WTC11 (cell line): Measurements from ENCODE around the gene MRAS. TPM values are rescaled to one million over a fixed set of nuclear protein-coding genes. Genes with fewer than 3 reads are reported as not detected.

ENCODE experiments used
- ATAC-seq: fragments of 200-7000 bp; cut with Tn5 transposase; 2 replicates; pipeline ENCODE4 v1.10.0; 2021; ENCODE audit warnings: mild to moderate bottlenecking, moderate library complexity
- CTCF ChIA-PET: fragments of 300-600 bp; sonication (Branson Sonifier 250); formaldehyde crosslinking; loops from one replicate; lab custom pipeline; 2021; ENCODE audit warnings: antibody characterized with exemption; lab: Charles Lee
- POLR2A ChIA-PET: fragments of 350-600 bp; sonication (Branson Sonifier 250); formaldehyde crosslinking; loops from one replicate; lab custom pipeline; 2021; ENCODE audit warnings: antibody characterized with exemption; lab: Charles Lee
- DNase-seq: peaks from one replicate; pipeline ENCODE4 v3.0.0; 2021; ENCODE audit warnings: low spot score
- H3K27ac Mint-ChIP-seq: 2 replicates; pipeline ENCODE4 v1.8.0; 2021; ENCODE audit warnings: mixed read lengths
- H3K27me3 Mint-ChIP-seq: 2 replicates; pipeline ENCODE4 v1.8.0; 2021; ENCODE audit warnings: low read depth, mild to moderate bottlenecking, moderate library complexity, mixed read lengths
- H3K36me3 Mint-ChIP-seq: 2 replicates; pipeline ENCODE4 v1.8.0; 2021; ENCODE audit warnings: mixed read lengths
- H3K4me1 Mint-ChIP-seq: 2 replicates; pipeline ENCODE4 v1.8.0; 2022; ENCODE audit warnings: mixed read lengths
- H3K4me3 Mint-ChIP-seq: 2 replicates; pipeline ENCODE4 v1.8.0; 2021; ENCODE audit warnings: mild to moderate bottlenecking, moderate library complexity, mixed read lengths
- H3K9me3 Mint-ChIP-seq: 2 replicates; pipeline ENCODE4 v1.8.0; 2021; ENCODE audit warnings: mixed read lengths
- CREM ChIP-seq: sonication (generic); formaldehyde crosslinking; IDR thresholded peaks from 2 replicates; pipeline ENCODE4 v1.8.1; 2022; ENCODE audit warnings: mild to moderate bottlenecking, missing genetic modification reagents, moderate library complexity
- ESRRA ChIP-seq: sonication (generic); formaldehyde crosslinking; IDR thresholded peaks from 2 replicates; pipeline ENCODE4 v1.8.1; 2022; ENCODE audit warnings: mild to moderate bottlenecking, missing genetic modification reagents, borderline replicate concordance
- FOXJ3 ChIP-seq: sonication (generic); formaldehyde crosslinking; IDR thresholded peaks from 2 replicates; pipeline ENCODE4 v1.9.0; 2021; ENCODE audit warnings: missing genetic modification reagents, mild to moderate bottlenecking, borderline replicate concordance
- GABPB1 ChIP-seq: sonication (generic); formaldehyde crosslinking; IDR thresholded peaks from 2 replicates; pipeline ENCODE4 v1.8.1; 2023; ENCODE audit warnings: mild to moderate bottlenecking, missing genetic modification reagents
- JUN ChIP-seq: sonication (generic); formaldehyde crosslinking; IDR thresholded peaks from 2 replicates; pipeline ENCODE4 v1.8.0; 2023; ENCODE audit warnings: mild to moderate bottlenecking, missing genetic modification reagents
- MXD4 ChIP-seq: fragments of 250-450 bp; sonication (Bioruptor Pico); IDR thresholded peaks from 2 replicates; pipeline ENCODE4 v1.8.0; 2021; ENCODE audit warnings: mild to moderate bottlenecking, moderate library complexity, borderline replicate concordance
- NFE2L1 ChIP-seq: sonication (generic); formaldehyde crosslinking; IDR thresholded peaks from 2 replicates; pipeline ENCODE4 v1.8.1; 2023; ENCODE audit warnings: missing genetic modification reagents
- NFYB ChIP-seq: sonication (generic); formaldehyde crosslinking; conservative IDR thresholded peaks from 2 replicates; pipeline ENCODE4 v1.8.0; 2022; ENCODE audit warnings: low read depth, missing genetic modification reagents
- NR3C1 ChIP-seq: sonication (generic); formaldehyde crosslinking; conservative IDR thresholded peaks from 2 replicates; pipeline ENCODE4 v1.8.1; 2023; ENCODE audit warnings: low read depth, mild to moderate bottlenecking, missing genetic modification reagents
- PRRX2 ChIP-seq: fragments of 250-450 bp; sonication (Bioruptor Pico); IDR thresholded peaks from 2 replicates; pipeline ENCODE4 v1.8.0; 2021; ENCODE audit warnings: mild to moderate bottlenecking
- RELA ChIP-seq: sonication (generic); formaldehyde crosslinking; IDR thresholded peaks from 2 replicates; pipeline ENCODE4 v1.8.1; 2022; ENCODE audit warnings: missing genetic modification reagents, mild to moderate bottlenecking, borderline replicate concordance
- SMAD3 ChIP-seq: sonication (generic); formaldehyde crosslinking; IDR thresholded peaks from 2 replicates; pipeline ENCODE4 v1.8.0; 2022; ENCODE audit warnings: missing genetic modification reagents, mild to moderate bottlenecking, borderline replicate concordance
- TP53 ChIP-seq: sonication (generic); formaldehyde crosslinking; IDR thresholded peaks from 2 replicates; pipeline ENCODE4 v1.8.1; 2023; ENCODE audit warnings: mild to moderate bottlenecking, missing genetic modification reagents
- ZBTB21 ChIP-seq: sonication (generic); formaldehyde crosslinking; IDR thresholded peaks from 2 replicates; pipeline ENCODE4 v1.8.1; 2023; ENCODE audit warnings: mild to moderate bottlenecking, missing genetic modification reagents, borderline replicate concordance
- ZNF138 ChIP-seq: sonication (generic); formaldehyde crosslinking; conservative IDR thresholded peaks from 2 replicates; pipeline ENCODE4 v1.8.1; 2022; ENCODE audit warnings: mild to moderate bottlenecking, moderate library complexity, missing genetic modification reagents
- ZNF232 ChIP-seq: sonication (generic); formaldehyde crosslinking; IDR thresholded peaks from 2 replicates; pipeline ENCODE4 v1.8.0; 2022; ENCODE audit warnings: mild to moderate bottlenecking, missing genetic modification reagents
- ZNF317 ChIP-seq: sonication (generic); formaldehyde crosslinking; IDR thresholded peaks from 2 replicates; pipeline ENCODE4 v1.8.1; 2023; ENCODE audit warnings: low read depth, mild to moderate bottlenecking, moderate library complexity, missing genetic modification reagents, borderline replicate concordance
- ZSCAN18 ChIP-seq: fragments of 250-450 bp; sonication (Bioruptor Pico); IDR thresholded peaks from 2 replicates; pipeline ENCODE4 v2.1.2; 2022; ENCODE audit warnings: mild to moderate bottlenecking, moderate library complexity
- total RNA-seq: library from RNA; stranded (reverse); gene quantifications from 3 replicates; pipeline ENCODE4 v1.2.3, GENCODE V29; 2021
- TF ChIP-seq, protein P1 (sequence below): sonication (generic); formaldehyde crosslinking; IDR thresholded peaks from 2 replicates; pipeline ENCODE4 v1.8.1; 2023; ENCODE audit warnings: mild to moderate bottlenecking, missing genetic modification reagents, moderate library complexity
- TF ChIP-seq, protein P2 (sequence below): fragments of 250-450 bp; sonication (Bioruptor Pico); conservative IDR thresholded peaks from 2 replicates; pipeline ENCODE4 v1.9.0; 2021; ENCODE audit warnings: mild to moderate bottlenecking
- TF ChIP-seq, protein P3 (sequence below): sonication (generic); formaldehyde crosslinking; IDR thresholded peaks from 2 replicates; pipeline ENCODE4 v1.8.1; 2023; ENCODE audit warnings: mild to moderate bottlenecking, missing genetic modification reagents
- TF ChIP-seq, protein P4 (sequence below): sonication (generic); formaldehyde crosslinking; IDR thresholded peaks from 2 replicates; pipeline ENCODE4 v1.8.1; 2022; ENCODE audit warnings: low read depth, mild to moderate bottlenecking, moderate library complexity, missing genetic modification reagents, borderline replicate concordance
- TF ChIP-seq, protein P5 (sequence below): sonication (generic); formaldehyde crosslinking; IDR thresholded peaks from 2 replicates; pipeline ENCODE4 v1.8.0; 2023; ENCODE audit warnings: missing genetic modification reagents

MRAS gene
- total RNA-seq, 1 experiment from 2014 or later = 14.8 TPM

DNA sequence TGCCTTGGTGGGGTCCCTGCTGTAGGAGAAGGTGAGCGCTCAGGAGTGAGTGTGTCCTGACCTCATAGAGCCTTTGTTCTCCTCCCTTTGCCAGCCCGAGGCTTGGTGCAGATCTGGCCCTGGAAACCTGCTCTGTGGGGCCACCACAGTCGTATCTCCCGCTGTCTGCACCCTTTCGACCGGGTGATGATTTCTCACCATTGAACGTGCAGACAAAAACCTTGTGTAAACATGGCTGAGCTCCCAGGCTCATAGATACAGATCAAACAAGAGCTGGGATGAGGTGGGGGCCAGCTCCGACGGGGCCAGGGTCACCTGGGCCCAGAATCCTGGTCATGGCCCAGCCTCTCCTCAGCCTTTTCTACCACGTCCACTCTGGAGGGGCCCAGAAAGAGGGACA is 51.4 kb downstream of the MRAS start:
- POLR2A ChIA-PET = no interaction called here
- CTCF ChIA-PET = interaction anchor here (4.6 kb wide), 1 partner anchor 18 kb away, joined by 33 read pairs; no protein-coding TSS in a partner anchor

DNA sequence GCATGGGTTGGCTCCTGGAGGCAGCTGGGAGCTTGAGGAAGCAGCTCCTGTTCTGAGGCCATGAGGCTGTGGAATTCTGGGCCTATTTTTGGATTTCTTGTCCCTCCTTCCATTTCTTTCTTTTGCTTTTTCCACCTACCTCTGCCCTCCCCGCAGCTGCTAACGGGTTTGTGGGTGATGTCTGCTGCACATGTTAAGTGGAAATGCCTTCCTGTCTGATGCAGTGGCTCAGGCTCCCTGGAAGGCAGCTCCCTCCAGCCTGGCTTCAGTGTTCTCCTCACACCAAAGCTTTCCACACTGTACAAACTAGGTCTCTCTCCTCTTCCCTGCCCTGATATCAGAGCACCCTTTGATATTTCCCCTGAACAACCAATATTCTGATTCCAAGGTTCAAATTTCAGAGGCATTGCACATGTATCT is 52.3 kb downstream of the MRAS start:
- Mint-ChIP-seq H3K36me3 (peaks cover 12% of the 10 kb centered on the region), H3K4me1 (peaks cover 38% of the 10 kb centered on the region), H3K4me3 (no peak overlapping the region), H3K9me3 (peaks cover 4% of the 10 kb centered on the region; the same call in 1 of the 2 replicates), H3K27ac (0 out of 2 replicates have a peak overlapping the region, but pooled peaks have one; percentile 3)
- CTCF ChIA-PET = interaction anchor here (1.6 kb wide), 1 partner anchor 17 kb away, joined by 7 read pairs; no protein-coding TSS in a partner anchor
- no peak for ATAC-seq
- POLR2A ChIA-PET = no interaction called here
- no peak for TF ChIP-seq JUN (CRISPR knock-in tag)
- no peak for TF ChIP-seq ZNF317
- TF ChIP-seq PRRX2 (CRISPR knock-in tag) = no peak
- TF ChIP-seq, protein P1, sequence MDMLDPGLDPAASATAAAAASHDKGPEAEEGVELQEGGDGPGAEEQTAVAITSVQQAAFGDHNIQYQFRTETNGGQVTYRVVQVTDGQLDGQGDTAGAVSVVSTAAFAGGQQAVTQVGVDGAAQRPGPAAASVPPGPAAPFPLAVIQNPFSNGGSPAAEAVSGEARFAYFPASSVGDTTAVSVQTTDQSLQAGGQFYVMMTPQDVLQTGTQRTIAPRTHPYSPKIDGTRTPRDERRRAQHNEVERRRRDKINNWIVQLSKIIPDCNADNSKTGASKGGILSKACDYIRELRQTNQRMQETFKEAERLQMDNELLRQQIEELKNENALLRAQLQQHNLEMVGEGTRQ = no peak
- no peak for TF ChIP-seq NFE2L1
- TF ChIP-seq, all 79 proteins: peak for 0
- H3K27me3 Mint-ChIP-seq = no peaks in the 10 kb centered on the region
- DNase-seq = no peak

More for the DNA sequence above, 51.4 kb downstream of the MRAS start:
- H3K36me3 Mint-ChIP-seq = peaks cover 9% of the 10 kb centered on the region
- no peaks in the 10 kb centered on the region for H3K27me3 Mint-ChIP-seq
- H3K4me3 Mint-ChIP-seq = no peak overlapping the region
- H3K9me3 Mint-ChIP-seq = peaks cover under 1% of the 10 kb centered on the region; the same call in 1 of the 2 replicates
- DNase-seq = no peak
- H3K27ac Mint-ChIP-seq = no peak overlapping the region
- ATAC-seq = no peak
- H3K4me1 Mint-ChIP-seq = peaks cover 40% of the 10 kb centered on the region
- TF ChIP-seq SMAD3 (CRISPR knock-in tag) (no peak), NFE2L1 (no peak), NR3C1 (CRISPR knock-in tag) (no peak), ESRRA (CRISPR knock-in tag) (no peak), ZNF232 (CRISPR knock-in tag) (no peak), TP53 (no peak), JUN (CRISPR knock-in tag) (no peak), ZSCAN18 (no peak), FOXJ3 (CRISPR knock-in tag) (no peak), GABPB1 (CRISPR knock-in tag) (no peak), ZNF138 (CRISPR knock-in tag) (no peak), NFYB (CRISPR knock-in tag) (no peak), MXD4 (CRISPR knock-in tag) (no peak), RELA (CRISPR knock-in tag) (no peak), CREM (CRISPR knock-in tag) (no peak), ZBTB21 (CRISPR knock-in tag) (no peak)
- TF ChIP-seq, protein P2, sequence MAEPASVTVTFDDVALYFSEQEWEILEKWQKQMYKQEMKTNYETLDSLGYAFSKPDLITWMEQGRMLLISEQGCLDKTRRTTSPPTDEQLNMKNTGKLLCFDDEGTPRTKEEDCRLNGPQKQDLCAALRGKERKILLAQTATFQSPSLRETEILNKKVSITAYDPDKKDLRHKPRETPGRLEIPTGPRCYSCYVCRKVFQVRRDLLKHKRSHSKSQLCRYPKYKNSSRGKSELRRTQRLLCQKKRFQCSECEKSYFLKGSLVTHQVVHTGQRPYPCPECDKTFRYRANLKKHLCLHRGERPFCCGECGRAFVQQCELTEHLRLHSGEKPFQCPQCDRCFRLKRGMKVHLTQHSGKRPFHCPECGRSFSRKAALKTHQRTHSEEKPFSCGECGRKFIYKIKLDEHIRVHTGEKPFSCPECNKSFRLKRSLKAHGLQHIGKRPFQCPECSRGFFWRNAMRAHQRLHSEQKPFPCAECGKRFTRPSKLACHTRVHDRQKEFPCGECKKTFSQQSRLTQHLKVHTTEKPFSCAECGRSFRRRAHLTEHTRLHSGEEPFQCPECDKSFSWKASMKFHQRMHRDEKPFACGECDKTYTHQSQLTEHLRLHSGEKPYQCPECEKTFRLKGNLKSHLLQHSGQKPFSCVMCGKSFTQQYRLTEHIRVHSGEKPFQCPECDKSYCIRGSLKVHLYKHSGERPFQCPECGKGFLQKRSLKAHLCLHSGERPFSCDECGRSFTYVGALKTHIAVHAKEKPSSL (CRISPR knock-in tag) = no peak
- TF ChIP-seq, protein P3, sequence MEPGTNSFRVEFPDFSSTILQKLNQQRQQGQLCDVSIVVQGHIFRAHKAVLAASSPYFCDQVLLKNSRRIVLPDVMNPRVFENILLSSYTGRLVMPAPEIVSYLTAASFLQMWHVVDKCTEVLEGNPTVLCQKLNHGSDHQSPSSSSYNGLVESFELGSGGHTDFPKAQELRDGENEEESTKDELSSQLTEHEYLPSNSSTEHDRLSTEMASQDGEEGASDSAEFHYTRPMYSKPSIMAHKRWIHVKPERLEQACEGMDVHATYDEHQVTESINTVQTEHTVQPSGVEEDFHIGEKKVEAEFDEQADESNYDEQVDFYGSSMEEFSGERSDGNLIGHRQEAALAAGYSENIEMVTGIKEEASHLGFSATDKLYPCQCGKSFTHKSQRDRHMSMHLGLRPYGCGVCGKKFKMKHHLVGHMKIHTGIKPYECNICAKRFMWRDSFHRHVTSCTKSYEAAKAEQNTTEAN = no peak
- TF ChIP-seq, protein P4, sequence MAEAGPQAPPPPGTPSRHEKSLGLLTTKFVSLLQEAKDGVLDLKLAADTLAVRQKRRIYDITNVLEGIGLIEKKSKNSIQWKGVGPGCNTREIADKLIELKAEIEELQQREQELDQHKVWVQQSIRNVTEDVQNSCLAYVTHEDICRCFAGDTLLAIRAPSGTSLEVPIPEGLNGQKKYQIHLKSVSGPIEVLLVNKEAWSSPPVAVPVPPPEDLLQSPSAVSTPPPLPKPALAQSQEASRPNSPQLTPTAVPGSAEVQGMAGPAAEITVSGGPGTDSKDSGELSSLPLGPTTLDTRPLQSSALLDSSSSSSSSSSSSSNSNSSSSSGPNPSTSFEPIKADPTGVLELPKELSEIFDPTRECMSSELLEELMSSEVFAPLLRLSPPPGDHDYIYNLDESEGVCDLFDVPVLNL (CRISPR knock-in tag) = no peak
- TF ChIP-seq, protein P5, sequence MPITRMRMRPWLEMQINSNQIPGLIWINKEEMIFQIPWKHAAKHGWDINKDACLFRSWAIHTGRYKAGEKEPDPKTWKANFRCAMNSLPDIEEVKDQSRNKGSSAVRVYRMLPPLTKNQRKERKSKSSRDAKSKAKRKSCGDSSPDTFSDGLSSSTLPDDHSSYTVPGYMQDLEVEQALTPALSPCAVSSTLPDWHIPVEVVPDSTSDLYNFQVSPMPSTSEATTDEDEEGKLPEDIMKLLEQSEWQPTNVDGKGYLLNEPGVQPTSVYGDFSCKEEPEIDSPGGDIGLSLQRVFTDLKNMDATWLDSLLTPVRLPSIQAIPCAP (CRISPR knock-in tag) = no peak
